Psoas muscle (tissue), 8 donors: ENCODE data around the gene OTULINL. TPM values are rescaled to one million over a fixed set of nuclear protein-coding genes. Genes with fewer than 3 reads are reported as not detected.

ENCODE experiments used
- ATAC-seq, 4 donors: fragments of 200-7000 bp; cut with Tn5 transposase; one replicate each; pipeline ENCODE4 v1.9.1; 2020; ENCODE audit warnings: moderate library complexity in 3 of 4, mild to moderate bottlenecking in 2 of 4
- DNase-seq, 2 donors: peaks; one replicate each; pipeline ENCODE4 v3.0.0-alpha.2; 2020
- H3K27ac ChIP-seq: fragments of 200-600 bp; one replicate; pipeline ENCODE4 v1.8.0; 2022
- H3K27me3 ChIP-seq, 3 donors: fragments of 200-600 bp in 1 of 3; one replicate each; pipeline versions ENCODE4 v1.6.1 to v1.8.0; 2013 to 2022; ENCODE audit warnings: low read length in 2 of 3, mild to moderate bottlenecking in 2 of 3, moderate library complexity in 1 of 3; ENCODE audit not compliant: insufficient read depth in 3 of 3
- H3K36me3 ChIP-seq, 2 donors: fragments of 200-600 bp in 1 of 2; one replicate each; pipeline versions ENCODE4 v1.6.1 to v1.8.0; 2013 to 2022; ENCODE audit warnings: low read depth in 1 of 2, mild to moderate bottlenecking in 1 of 2, moderate library complexity in 1 of 2; ENCODE audit not compliant: insufficient read depth in 1 of 2
- H3K4me1 ChIP-seq: fragments of 200-600 bp; one replicate; pipeline ENCODE4 v1.8.0; 2022
- H3K4me3 ChIP-seq: fragments of 200-600 bp; one replicate; pipeline ENCODE4 v1.8.0; 2022; ENCODE audit warnings: mild to moderate bottlenecking
- H3K9me3 ChIP-seq: fragments of 200-600 bp; one replicate; pipeline ENCODE4 v1.8.0; 2022
- CTCF ChIP-seq: fragments of 200-600 bp; IDR thresholded peaks from one replicate; pipeline ENCODE4 v1.8.0; 2022; ENCODE audit warnings: antibody characterized with exemption
- WGBS, 3 donors: extraction: QIAGEN DNeasy Blood & Tissue Kit; methylation state at CpG; one replicate each; pipeline versions ENCODE4 v1.1.6 to v1.1.7; 2013; 5-methylcytosine and 5-hydroxymethylcytosine counted together
- intact Hi-C, 2 donors: fragments of 100-400 bp; cut with DNase I; formaldehyde crosslinking; loops; one replicate each; pipeline versions ENCODE4 v1.11.0 to v1.14.2; 2022
- polyA plus RNA-seq, 3 donors: library from polyadenylated mRNA; stranded (reverse); fragments of 200-250 nt; gene quantifications; one replicate each; pipeline ENCODE4 v1.2.3, GENCODE V29; 2013
- total RNA-seq, 4 donors: library from RNA; stranded (reverse); fragmentation: NEBNext Ultra II Directional in 2 of 4; extraction: Animal tissue kit (Norgen Biotek cat#: 25700) in 2 of 4; gene quantifications; one replicate each; pipeline versions ENCODE4 v1.2.1 to v1.2.4, GENCODE V29; 2021 to 2023
- donor health status: healthy with polysubstance abuse.
- donor health status: DM: no; HTN: no; CAD: no; lungs with moderate emphysema.
- donor health status: Bipolar disorder and iron deficiency.
- donor health status: healthy.
- donor health status: DM: yes; HTN: yes; CAD: no.
- donor health status: DM: no; HTN: no; CAD: no.
- donor health status: DM: no; HTN: no; CAD: no.
- donor health status: DM: yes; HTN: yes; CAD: no.

OTULINL gene
- total and polyA plus RNA-seq, 7 donors: 0.15 to 3.2 (median 0.88) TPM

- H3K27ac ChIP-seq: no peak overlapping the region
- no peaks in the 10 kb centered on the region for H3K36me3 ChIP-seq
- no peak for TF ChIP-seq CTCF
- peaks cover 3% of the 10 kb centered on the region for H3K9me3 ChIP-seq
- intact Hi-C loops: no loop called here
- no peak for DNase-seq
- no peak for ATAC-seq
- no peaks in the 10 kb centered on the region for H3K4me1 ChIP-seq
- 77 to 82% (median 81%) methylated on average over 2 of the region's 2 CpGs for whole genome bisulfite sequencing, 3 donors
- H3K27me3 ChIP-seq: peaks cover 0 to 2% (median 2%) of the 10 kb centered on the region in 3 donors
- H3K4me3 ChIP-seq: no peak overlapping the region
Measured at GRCh38 chr5:14556015-14556414, 25.6 kb upstream of the OTULINL start.

GRCh38 chr5:14557203-14557770 lies 24.3 kb upstream of the OTULINL start:
- H3K27me3 ChIP-seq: peaks cover 0 to 2% (median 2%) of the 10 kb centered on the region in 3 donors
- 43 to 47% (median 45%) methylated on average over 8 of the region's 8 CpGs for WGBS, 3 donors
- no peak overlapping the region for H3K27ac ChIP-seq
- intact Hi-C loops: no loop called here
- ATAC-seq (no peak), DNase-seq (no peak)
- no peak for TF ChIP-seq CTCF
- no peaks in the 10 kb centered on the region for H3K9me3 ChIP-seq
- no peak overlapping the region for H3K4me3 ChIP-seq
- H3K4me1 ChIP-seq: no peaks in the 10 kb centered on the region
- no peaks in the 10 kb centered on the region for H3K36me3 ChIP-seq

GRCh38 chr5:14557791-14558415 lies 23.7 kb upstream of the OTULINL start:
- H3K9me3 ChIP-seq: no peaks in the 10 kb centered on the region
- ATAC-seq: no peak
- no peaks in the 10 kb centered on the region for H3K36me3 ChIP-seq
- H3K4me1 ChIP-seq: no peaks in the 10 kb centered on the region
- no peak overlapping the region for H3K27ac ChIP-seq
- H3K27me3 ChIP-seq: peaks cover 0 to 2% (median 2%) of the 10 kb centered on the region in 3 donors
- WGBS, 3 donors: 67 to 72% (median 69%) methylated on average over 8 of the region's 8 CpGs
- H3K4me3 ChIP-seq: no peak overlapping the region
- DNase-seq: no peak
- intact Hi-C loops: no loop called here
- no peak for TF ChIP-seq CTCF

- ATAC-seq: no peak
- Histone ChIP-seq H3K36me3 (no peaks in the 10 kb centered on the region), H3K4me3 (no peak overlapping the region), H3K4me1 (no peaks in the 10 kb centered on the region), H3K27me3 (peaks cover 0 to 2% (median 0%) of the 10 kb centered on the region in 3 donors), H3K27ac (no peak overlapping the region), H3K9me3 (no peaks in the 10 kb centered on the region)
- no peak for TF ChIP-seq CTCF
- 49 to 59% (median 56%) methylated on average over 10 of the region's 10 CpGs for WGBS, 3 donors
- no peak for DNase-seq
- intact Hi-C loops: no loop called here
Measured at GRCh38 chr5:14560091-14560595, 21.4 kb upstream of the OTULINL start.
